WTC11 (cell line): Measurements from ENCODE around the gene TMTC1.

Experiments used
- CTCF ChIP-seq: fragments of 200-600 bp; IDR thresholded peaks from 2 replicates; pipeline ENCODE4 v1.8.0; 2022; ENCODE audit warnings: antibody characterized with exemption
- MAX ChIP-seq: sonication (generic); formaldehyde crosslinking; IDR thresholded peaks from 2 replicates; pipeline ENCODE4 v1.8.0; 2022; ENCODE audit warnings: mild to moderate bottlenecking, missing genetic modification reagents
- SP1 ChIP-seq: sonication (generic); formaldehyde crosslinking; conservative IDR thresholded peaks from 2 replicates; pipeline ENCODE4 v1.8.1; 2022; ENCODE audit warnings: missing genetic modification reagents

- TF ChIP-seq MAX (CRISPR knock-in tag) (no peak), SP1 (CRISPR knock-in tag) (no peak), CTCF (no peak)
Measured at GRCh38 chr12:29634057-29634456, 149.7 kb downstream of the TMTC1 start.
